ENCODE data around the gene RNF128.

RNF128 gene

GRCh38 chrX:106718709-106719108 lies 7.8 kb upstream of the RNF128 start:
- TF ChIP-seq ZFX (IDR thresholded peaks at IDR 0.05), result no peak
- TF ChIP-seq CTCF (conservative IDR thresholded peaks at IDR 0.05), result no peak
- no peak overlapping the region for H3K27ac ChIP-seq

DNA sequence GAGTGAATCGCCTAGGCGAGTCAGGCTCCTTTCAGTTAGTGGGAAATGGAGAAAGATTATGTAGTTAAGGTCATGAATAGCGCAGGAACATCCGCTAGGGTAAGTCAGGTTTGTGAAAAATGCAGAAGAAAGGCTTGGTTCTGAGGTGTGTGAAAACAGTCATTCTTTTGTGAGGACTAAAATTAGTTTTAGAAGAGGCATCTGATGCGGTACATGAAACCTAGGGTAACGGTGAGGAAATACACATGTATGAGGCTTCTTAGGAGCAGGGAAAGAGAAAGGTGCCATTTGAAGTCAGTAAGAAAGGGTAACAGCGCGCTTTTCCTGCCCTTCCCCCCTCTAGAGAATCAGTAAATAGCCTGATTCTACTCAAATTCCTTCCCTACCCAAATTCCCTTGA lies 570 bp upstream of the RNF128 start:
- TF ChIP-seq ZFX (IDR thresholded peaks at IDR 0.05) (no peak), CTCF (conservative IDR thresholded peaks at IDR 0.05) (no peak)
- H3K27ac ChIP-seq, result no peak overlapping the region

DNA sequence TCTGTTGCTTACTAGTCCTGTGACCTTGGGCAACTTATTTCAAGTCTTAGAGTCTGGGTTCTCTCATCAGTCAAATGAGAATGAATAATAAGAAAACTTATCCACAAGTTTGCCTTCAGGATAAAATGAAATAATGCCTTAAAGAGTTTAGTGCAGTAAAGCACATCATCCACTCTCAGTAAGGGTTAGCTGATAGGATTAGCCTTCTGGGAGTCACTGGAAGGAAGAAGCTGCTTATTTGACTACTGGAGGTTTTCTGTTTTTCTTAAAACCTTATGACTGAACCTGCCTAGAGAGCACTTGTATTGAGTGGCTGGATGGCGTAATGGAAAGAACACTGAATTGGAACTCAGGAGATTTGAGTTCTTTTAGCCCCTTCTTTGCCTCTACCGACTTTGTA lies 1.8 kb downstream of the RNF128 start:
- no peak for TF ChIP-seq ZFX (IDR thresholded peaks at IDR 0.05)
- TF ChIP-seq CTCF (conservative IDR thresholded peaks at IDR 0.05), result no peak
- no peak overlapping the region for H3K27ac ChIP-seq

- TF ChIP-seq CTCF (conservative IDR thresholded peaks at IDR 0.05) (no peak), ZFX (IDR thresholded peaks at IDR 0.05) (no peak)
- H3K27ac ChIP-seq, result no peak overlapping the region
These were observed 3.9 kb downstream of the RNF128 start for GRCh38 chrX:106730401-106730800.

- TF ChIP-seq CTCF (conservative IDR thresholded peaks at IDR 0.05) (no peak), ZFX (IDR thresholded peaks at IDR 0.05) (no peak)
- no peak overlapping the region for H3K27ac ChIP-seq
These were observed 5.1 kb downstream of the RNF128 start for GRCh38 chrX:106731590-106731989.

DNA sequence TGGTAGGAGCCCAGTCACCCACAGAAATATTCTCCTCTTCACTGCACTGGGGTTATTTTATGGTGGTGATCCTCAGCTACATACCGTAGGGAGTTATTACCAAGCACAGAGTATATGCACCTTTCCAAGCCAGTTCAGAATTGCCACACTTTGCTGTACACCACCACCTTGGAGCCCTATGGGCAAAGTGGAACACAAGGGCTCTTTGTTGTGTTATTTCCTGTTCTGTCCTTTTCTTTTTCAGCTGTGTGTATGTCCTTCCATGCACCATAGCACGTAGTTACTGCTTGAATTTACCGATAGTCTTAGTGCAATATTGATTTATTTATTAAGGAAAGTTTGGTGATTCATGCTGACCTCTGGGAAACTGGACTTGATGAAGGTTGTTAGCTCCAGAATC lies 8.3 kb downstream of the RNF128 start:
- H3K27ac ChIP-seq, result no peak overlapping the region
- TF ChIP-seq ZFX (IDR thresholded peaks at IDR 0.05), result no peak
- no peak for TF ChIP-seq CTCF (conservative IDR thresholded peaks at IDR 0.05)

- no peak for TF ChIP-seq ZFX (IDR thresholded peaks at IDR 0.05)
- no peak for TF ChIP-seq CTCF (conservative IDR thresholded peaks at IDR 0.05)
- no peak overlapping the region for H3K27ac ChIP-seq
These were observed 13.8 kb downstream of the RNF128 start for GRCh38 chrX:106740193-106740780.

Measured in C4-2B (cell line).